Myocyte (in vitro differentiated cells): ENCODE data around the gene CLGN. TPM values are rescaled to one million over a fixed set of nuclear protein-coding genes. Genes with fewer than 3 reads are reported as not detected.
"Not testable (repeated sequence)": the region's sequence is repeated elsewhere in the genome, so short reads cannot be mapped to it uniquely, and the experiment has no call there.

Experiments used
- DNase-seq: peaks from one replicate; pipeline ENCODE4 v3.0.0-alpha.2; 2012; ENCODE audit warnings: low read depth
- polyA plus RNA-seq: library from polyadenylated mRNA; unstranded; fragments of >200 nt; gene quantifications from one replicate; pipeline ENCODE4 v1.2.1, GENCODE V29; 2012; ENCODE audit warnings: missing spikeins
- total RNA-seq: library from RNA; depleted of rRNA; stranded (reverse); fragments of >200 nt; gene quantifications from 2 replicates; pipeline ENCODE4 v1.2.3, GENCODE V29; 2014

The CLGN gene, protein sequence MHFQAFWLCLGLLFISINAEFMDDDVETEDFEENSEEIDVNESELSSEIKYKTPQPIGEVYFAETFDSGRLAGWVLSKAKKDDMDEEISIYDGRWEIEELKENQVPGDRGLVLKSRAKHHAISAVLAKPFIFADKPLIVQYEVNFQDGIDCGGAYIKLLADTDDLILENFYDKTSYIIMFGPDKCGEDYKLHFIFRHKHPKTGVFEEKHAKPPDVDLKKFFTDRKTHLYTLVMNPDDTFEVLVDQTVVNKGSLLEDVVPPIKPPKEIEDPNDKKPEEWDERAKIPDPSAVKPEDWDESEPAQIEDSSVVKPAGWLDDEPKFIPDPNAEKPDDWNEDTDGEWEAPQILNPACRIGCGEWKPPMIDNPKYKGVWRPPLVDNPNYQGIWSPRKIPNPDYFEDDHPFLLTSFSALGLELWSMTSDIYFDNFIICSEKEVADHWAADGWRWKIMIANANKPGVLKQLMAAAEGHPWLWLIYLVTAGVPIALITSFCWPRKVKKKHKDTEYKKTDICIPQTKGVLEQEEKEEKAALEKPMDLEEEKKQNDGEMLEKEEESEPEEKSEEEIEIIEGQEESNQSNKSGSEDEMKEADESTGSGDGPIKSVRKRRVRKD
- not detected in 2 replicates for total RNA-seq
- polyA plus RNA-seq: not detected

DNA sequence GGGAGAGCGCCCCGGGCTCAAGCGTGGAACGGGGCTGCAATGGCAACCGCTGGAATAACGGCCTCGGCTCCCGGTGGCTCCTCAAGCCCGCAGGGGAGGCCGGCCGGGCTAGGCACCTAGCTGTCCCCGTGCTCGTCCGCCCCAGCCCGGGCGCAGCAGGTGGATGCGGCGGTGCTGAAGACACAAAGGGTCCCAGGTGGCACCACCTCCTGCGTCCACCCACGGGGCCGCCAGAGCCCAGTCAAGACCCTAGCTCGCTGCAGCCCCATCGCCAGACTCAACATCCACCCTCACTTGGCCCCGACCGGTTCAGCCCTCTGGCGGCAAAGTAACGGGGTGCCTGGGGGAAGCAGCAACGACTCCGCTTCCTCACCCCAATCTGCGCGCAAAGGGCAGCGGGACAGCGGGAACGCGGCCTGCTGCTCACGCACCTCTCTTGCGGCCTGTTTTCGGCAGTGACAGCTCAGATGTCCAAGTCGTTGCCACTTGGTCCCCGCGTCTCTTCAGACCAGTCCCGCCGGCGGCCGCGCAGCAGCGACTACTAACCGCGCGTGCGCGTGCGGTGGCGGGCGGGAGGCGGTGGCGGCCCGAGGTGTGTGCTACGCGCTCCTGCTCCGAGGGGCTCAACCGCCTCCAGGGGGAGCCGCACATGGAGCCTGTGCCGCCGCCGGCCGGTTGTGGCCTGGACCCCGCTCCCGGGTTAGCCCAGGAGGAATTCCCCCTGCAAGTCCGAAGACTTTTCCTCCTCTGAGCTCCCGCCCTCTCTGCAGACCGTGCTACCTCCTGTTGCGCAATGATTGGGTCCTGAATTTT, at the start of gene CLGN:
TSS of gene CLGN (minus strand) at position 543 of the 813 bp plus-strand sequence. CDS start 14,570 bp downstream, outside the sequence.
- DNase-seq: peak; percentile 32

DNA sequence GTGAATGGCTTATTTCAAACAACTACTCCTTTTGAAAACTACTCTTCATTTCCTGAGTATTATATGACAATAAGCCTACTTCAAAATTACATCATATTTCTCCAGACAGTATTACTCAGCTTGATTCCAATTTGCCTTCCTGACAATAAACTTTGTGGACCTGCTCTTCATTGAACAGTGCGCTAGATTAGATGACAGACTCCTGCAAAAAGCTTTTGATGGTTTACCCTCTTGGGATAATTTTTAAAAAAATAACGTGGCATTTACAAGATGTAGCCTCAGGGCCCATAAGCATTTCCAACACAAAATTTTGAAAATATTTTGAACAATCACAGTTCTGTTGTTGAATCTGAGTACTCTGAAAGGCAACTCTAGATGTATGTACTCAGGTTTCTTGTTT, 44.7 kb upstream of the CLGN start:
- DNase-seq: no peak

DNA sequence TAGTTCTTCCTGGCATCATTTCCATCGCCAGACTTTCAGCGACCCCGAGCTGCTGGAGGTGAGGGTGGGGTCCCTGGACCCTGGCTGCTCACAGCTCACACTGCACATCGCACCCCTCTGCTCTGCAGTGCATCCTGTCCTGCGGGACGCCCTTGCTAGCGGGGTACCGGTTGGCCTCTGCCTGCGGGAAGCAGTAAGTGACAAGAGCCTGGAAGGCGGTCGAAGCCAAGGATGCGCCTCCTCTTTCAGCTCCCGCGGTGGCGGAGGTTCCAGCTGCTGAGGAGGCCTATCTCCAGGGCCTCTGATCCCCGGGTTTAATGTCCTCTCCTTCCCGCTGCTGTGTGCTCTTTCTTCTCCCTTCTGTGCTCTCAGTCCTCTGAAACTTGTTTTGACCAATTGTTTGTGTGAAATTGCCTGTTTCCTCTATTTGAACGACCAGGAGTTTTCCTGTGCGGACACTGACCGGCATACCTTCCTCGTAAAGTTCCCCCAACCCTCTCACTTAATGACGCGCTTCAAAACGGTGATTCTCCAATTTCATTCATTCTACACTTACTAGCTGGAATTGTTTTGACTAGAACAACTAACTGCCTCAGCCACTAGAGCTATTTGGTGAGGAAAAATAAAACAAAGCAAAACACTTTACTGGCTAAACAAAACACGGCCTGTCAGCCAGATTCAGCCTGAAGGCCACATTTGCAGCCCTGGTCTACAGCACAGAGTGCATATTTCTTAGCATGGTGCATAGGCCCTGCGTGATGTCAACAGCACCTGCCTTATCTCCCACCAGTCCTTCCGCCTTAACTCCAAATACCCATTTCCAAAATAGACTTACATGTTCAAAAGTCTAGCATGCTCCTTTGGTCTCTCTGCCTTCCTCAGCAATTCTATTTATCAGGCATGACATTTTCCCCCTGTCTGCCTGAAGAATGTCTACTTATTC, 42.6 kb upstream of the CLGN start:
- no peak for DNase-seq

DNA sequence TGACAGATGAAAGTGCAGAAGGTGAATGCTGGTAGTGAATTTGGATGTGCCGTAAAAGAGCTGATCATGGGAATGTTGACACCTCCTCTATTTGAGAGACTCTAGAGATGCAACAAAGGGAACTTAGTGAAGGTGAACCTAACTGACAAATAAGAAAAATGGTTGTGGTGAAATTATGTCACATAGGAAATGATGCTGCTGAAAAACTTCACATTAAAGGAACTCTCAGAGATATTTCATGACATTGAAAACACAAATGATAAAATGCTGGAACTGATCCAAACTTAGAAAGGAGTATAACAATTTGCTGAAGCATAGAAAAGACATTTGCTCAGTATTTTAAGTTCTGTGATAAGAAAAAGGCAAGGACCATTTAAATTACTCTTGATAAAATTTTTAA, 38.7 kb upstream of the CLGN start:
- DNase-seq: no peak

DNA sequence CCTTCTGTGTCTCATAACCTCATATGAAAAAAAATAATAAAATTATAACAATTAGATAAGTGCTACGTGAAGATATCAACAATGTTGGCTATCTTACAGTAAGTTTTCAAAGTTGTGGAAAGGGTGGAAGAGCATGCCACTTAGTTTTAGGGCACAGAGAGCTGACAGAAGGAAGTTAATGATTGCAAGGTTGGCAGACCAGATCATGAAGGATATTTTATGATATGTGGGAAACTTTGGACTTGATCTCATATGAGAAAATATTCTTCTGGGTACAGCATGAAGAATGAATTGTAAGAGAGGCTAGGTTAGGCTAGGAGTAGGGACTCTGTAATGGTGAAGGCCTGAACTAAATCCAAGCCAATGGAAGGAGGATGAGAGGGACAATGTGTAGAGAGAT, 36.2 kb upstream of the CLGN start:
- DNase-seq: no peak

DNA sequence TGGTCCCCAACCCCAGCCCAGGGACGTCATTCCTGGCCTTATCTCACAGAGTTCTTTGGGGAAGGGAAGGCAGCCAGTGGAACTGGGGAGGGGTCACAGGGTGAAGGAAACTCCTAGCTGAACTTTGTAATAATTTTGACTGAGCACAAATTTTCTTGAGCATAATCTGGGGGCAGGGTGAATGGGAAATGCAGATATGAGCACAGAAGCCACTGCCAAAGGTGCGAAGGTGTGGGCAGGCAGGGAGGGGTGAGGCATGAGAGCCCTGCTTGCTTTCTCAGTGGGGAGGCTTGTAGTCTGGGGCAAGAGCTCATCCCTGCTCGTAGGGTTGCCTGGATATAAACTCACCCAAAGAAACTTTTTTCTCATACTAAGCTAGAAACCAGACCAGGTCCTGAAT, 35.7 kb upstream of the CLGN start:
- no peak for DNase-seq

DNA sequence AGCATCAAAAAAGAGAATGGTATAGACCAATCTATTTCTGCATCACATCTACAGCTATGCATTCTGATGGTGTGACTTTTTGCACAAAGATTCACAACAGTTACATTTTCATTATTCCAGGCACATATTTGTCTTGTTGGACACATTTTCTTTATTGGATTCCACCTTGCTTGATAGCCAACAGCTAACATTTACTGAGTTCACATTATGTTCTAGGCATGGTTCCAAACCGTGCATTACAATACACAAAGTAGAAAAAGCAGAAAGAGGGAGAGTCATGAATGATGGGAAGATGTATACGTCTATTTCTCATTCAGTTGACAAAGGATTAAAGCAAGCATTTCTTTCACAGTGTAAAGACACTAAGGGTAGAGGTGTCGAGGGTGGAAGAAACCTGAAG, 22.9 kb upstream of the CLGN start:
- DNase-seq: no peak

DNA sequence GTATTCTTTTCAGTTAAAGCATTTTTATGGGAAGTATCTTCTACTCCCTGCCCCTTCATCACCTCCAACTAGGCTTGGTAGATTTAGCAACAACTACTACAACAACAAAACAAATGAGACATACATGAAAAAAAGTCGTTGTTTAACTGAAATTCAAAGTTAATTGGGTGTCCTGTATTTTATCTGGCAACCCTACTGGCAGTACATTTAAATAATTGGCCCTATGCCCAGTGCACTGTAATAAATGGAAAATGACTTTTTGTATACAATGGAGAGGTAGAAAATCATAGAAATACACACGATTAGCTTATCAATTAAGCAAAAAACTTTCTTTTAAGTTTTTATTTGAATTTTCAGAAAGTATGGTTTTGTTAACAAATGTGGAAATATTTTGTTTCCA, 21.4 kb upstream of the CLGN start:
- DNase-seq: no peak

DNA sequence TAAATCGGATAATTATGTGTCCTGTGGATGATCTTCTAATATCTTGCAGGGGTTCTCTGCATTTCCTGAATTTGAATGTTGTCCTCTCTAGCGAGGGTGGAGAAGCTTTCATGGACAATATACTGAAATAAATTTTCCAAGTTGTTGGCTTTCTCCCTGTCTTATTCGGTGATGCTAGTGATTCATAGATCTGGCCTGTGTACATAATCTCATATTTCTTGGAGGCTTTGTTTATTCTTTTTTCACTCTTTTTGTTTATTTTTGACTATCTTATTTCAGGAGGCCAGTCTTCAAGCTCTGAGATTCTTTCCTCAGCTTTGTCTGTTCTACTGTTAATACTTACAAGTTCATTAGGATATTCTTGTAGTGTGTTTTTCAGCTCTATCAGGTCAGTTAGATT, 20.7 kb upstream of the CLGN start:
- DNase-seq: no peak

DNA sequence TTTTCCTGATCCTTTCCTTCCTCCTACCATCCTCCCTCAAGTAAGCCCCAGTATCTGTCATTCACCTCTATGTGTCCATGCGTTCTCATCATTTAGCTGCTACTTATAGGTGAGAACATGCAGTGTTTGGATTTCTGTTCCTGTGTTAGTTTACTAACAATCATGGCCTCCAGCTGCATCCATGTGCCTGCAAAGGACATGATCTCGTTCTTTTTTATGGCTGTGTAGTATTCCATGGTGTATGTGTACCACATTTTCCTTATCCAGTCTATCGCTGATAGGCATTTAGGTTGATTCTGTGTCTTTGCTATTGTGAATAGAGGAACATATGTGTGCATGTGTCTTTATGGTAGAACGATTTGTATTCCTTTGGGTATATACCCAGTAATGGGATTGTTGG, 16.9 kb upstream of the CLGN start:
- DNase-seq: not testable (repeated sequence)

DNA sequence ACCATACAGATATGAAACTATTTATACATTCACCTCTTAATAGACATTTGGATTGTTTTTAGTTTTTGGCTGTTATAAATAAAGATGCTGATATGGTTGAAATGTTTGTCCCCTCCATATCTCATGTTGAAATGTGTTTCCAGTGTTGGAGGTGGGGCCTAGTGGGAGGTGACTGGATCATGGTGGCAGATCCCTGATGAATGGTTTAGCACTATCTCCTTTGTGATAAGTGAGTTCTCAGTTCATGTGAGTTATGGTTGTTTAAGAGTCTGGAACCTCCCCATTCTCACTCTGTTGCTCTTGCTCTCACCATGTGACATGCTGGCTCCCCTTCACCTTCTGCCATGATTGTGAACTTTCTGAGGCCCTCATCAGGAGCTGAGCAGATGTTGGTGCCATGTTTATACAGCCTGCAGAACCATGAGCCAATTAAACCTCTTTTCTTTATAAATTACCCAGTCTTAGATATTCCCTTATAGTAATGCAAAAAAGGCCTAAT, 12.2 kb upstream of the CLGN start:
- DNase-seq: no peak

DNA sequence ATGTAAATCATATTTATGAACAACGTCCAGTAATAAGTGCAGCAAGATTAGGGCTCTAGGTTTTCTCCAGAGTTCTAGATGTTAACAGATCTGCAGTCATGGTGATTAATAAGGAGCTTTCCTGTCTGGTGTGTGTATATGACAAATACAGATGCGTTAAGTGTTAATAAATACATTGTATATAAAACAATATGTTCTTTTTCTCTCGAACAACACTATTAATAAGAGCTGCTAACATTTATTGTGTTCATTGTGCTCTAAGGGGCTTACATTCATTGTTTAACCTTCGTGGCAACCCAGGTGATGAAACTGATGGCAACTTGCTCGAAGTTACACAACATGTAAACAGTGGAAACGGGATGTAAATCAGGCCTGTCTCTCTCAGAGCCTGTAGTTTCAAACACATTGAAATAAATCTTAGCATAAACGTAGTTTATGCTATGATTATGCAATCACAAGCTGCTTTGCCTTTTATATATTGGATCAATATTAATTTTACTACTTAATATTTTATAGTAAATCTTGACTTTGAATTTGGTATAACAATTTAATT, 547 bp upstream of the CLGN start:
- no peak for DNase-seq

DNA sequence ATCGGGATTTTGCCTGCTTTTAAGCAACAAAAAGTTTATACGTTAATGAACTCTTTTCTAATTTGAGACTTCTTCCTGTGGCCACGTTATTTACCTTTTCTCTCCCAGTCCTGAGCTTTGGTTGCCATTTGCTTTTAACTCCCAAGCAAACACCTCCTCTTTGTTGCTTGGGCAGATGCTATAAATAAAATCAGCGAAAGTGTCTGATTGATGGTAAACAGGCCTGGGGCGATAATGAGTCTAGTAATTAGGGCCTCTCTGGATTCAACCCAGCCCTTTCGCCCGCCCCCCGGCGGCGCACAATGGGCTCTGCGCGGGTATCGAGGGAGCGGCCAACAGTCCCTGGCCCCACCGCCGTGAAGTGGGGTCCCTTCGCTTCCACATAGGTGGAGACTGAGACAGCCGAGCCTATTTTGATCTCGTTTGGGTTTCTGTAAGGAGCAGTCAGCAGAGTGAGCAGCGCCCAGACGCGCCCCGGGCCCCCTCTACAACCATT, 790 bp downstream of the CLGN start:
- DNase-seq: no peak

DNA sequence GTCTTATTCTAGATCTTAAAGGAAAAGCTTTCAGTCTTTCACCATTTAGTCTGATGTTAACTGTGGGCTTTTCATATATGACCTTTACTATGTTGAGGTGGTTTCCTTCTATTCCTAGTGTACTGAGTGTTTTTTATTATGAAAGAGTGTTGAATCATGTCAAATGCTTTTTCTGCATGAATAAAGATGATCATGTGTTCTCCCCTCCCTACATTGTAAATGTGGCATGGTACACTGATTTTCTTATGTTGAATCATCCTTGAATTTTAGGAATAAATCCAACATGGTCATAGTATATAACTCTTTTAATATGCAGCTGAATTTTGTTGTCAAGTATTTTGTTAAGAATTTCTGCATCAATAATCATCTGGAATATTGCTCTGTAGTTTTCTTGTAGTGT, 4.3 kb downstream of the CLGN start:
- no peak for DNase-seq

DNA sequence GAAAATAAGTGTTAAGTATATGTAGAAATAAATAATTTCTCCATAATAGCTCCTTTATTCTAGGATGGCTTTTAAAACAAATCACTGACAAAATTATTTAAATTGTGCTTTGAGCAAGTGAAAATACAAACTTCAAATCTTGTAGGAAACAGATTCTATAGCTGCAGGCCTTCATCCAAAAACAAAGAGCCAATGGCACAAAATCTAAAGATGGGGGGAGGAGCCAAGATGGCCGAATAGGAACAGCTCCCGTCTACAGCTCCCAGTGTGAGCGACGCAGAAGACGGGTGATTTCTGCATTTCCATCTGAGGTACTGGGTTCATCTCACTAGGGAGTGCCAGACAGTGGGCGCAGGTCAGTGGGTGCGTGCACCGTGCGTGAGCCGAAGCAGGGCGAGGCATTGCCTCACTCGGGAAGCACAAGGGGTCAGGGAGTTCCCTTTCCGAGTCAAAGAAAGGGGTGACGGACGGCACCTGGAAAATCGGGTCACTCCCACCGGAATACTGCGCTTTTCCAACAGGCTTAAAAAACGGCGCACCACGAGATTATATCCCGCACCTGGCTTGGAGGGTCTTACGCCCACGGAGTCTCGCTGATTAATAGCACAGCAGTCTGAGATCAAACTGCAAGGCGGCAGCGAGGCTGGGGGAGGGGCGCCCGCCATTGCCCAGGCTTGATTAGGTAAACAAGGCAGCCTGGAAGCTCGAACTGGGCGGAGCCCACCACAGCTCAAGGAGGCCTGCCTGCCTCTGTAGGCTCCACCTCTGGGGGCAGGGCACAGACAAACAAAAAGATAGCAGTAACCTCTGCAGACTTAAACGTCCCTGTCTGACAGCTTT, 14.1 kb downstream of the CLGN start:
- DNase-seq: not testable (repeated sequence)

DNA sequence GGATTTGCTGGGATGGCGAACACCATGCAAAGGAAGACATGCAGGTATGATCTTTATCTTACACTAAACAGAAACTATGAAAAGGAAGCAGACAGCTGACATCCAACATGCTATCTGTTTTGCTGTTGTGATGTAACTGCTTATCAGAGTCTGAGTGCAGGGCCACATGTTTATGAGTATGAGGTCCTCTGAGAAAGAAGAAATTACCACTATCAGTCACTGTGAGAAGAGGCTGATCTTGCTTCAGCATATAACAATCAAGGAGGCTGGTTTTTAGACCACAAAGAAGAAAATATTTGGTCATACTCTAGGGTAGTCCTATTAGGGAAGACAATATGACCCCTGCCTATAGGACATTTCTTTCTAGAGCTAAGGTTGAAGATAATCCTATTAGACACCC, 18.5 kb downstream of the CLGN start:
- DNase-seq: no peak

DNA sequence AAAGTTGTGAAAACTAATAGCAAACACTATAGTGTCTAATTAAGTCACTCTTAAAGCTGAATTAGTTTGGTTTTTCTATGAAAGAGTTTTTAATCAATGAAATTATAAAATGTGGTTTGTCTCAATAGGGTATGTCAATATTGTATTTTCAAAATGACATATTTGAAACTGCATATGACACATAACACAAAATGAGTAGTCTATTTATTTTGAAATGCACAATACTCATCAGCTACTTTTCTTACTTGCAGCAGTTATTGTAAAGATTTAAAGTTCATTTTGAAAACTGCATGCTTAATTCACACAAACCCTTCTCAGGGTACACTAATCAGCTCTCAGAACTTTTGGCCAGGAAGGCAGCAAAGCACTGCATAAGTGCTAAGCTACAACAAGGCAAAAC, 21.2 kb downstream of the CLGN start:
- DNase-seq: no peak

DNA sequence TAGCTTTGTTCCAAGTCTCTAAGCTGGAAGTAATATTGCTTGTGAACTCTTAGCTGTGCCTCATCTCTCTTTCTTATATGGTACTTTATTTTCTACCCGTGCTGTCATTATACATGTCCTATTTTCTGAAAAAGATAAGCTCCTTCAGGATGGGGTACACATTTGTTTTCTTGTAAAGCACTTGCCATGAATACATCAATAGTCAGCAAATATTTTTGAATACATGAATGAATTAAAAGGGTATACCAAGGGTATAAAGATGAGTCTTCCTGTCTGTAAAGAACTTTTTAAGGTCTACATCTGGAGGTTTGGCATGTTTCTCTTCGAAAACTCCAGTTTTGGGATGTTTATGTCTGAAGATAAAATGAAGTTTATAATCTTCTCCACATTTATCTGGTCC, 27.3 kb downstream of the CLGN start:
- no peak for DNase-seq

DNA sequence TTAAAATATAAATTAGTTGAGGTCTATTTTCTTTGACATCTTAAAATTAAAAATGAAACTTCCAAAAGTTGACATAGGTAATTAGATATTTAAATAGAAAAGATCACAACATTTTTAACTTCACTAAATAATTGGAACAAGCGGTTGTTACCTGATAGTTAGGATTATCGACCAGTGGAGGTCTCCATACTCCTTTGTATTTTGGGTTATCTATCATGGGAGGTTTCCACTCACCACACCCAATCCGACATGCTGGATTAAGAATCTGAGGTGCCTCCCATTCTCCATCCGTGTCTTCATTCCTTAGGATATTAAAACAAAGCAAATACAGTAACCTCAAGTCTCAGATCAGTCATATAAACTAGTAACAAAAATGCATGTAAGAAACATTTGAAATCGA, 31.8 kb downstream of the CLGN start:
- DNase-seq: no peak
